HUES48 (cell line): ENCODE measurements around the gene EIF5.

Experiments used
- H3K27ac ChIP-seq: one replicate; pipeline ENCODE4 v1.7.0; 2013; ENCODE audit warnings: low read depth, low read length, inconsistent platforms
- H3K27me3 ChIP-seq: 2 replicates; pipeline ENCODE4 v1.6.1; 2013; ENCODE audit warnings: mild to moderate bottlenecking, low read length; ENCODE audit not compliant: control insufficient read depth, insufficient read depth
- H3K36me3 ChIP-seq: 2 replicates; pipeline ENCODE4 v1.6.1; 2013; ENCODE audit warnings: low read length; ENCODE audit not compliant: control insufficient read depth, insufficient read depth
- H3K4me1 ChIP-seq: 2 replicates; pipeline ENCODE4 v1.6.1; 2013; ENCODE audit warnings: mild to moderate bottlenecking, low read length; ENCODE audit not compliant: control insufficient read depth, insufficient read depth
- H3K4me3 ChIP-seq: 2 replicates; pipeline ENCODE4 v1.5.1; 2013; ENCODE audit warnings: mild to moderate bottlenecking, low read depth, low read length
- H3K9ac ChIP-seq: 2 replicates; pipeline ENCODE4 v1.6.1; 2013; ENCODE audit warnings: mild to moderate bottlenecking, low read depth, low read length, moderate library complexity
- H3K9me3 ChIP-seq: 2 replicates; pipeline ENCODE4 v1.6.1; 2013; ENCODE audit warnings: low read length; ENCODE audit not compliant: control insufficient read depth, insufficient read depth

The EIF5 gene

DNA sequence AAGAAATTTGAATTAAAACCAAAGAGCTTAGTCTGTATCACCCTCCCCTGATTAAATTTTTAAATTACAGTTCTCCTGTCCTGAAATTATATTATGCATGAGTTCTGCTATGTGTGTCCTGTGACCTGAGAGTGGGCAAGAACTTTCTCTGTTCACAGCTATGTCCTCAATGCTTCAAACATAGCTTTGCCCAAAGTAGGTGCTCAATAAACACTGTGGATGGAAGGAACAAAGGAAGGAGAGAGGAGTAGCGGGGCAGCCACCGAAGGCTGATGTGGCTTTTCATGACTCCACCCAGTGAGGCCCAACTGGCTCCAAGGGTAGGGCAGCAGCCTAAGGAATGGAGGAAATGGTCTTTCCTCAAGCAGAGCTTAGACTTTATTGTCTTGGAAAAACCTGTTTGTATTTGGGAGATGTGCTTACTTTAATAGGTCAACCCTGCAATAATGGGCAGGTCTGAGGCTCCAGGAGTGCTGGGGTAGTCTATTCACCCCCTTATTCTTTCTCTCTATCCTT is 43.5 kb downstream of the EIF5 start:
- no peak overlapping the region for H3K9ac ChIP-seq
- H3K27me3 ChIP-seq = no peaks in the 10 kb centered on the region
- no peak overlapping the region for H3K27ac ChIP-seq
- peaks cover 2% of the 10 kb centered on the region; the same call in 1 of the 2 replicates for H3K4me1 ChIP-seq
- H3K36me3 ChIP-seq = no peaks in the 10 kb centered on the region
- no peaks in the 10 kb centered on the region for H3K9me3 ChIP-seq
- H3K4me3 ChIP-seq = no peak overlapping the region

DNA sequence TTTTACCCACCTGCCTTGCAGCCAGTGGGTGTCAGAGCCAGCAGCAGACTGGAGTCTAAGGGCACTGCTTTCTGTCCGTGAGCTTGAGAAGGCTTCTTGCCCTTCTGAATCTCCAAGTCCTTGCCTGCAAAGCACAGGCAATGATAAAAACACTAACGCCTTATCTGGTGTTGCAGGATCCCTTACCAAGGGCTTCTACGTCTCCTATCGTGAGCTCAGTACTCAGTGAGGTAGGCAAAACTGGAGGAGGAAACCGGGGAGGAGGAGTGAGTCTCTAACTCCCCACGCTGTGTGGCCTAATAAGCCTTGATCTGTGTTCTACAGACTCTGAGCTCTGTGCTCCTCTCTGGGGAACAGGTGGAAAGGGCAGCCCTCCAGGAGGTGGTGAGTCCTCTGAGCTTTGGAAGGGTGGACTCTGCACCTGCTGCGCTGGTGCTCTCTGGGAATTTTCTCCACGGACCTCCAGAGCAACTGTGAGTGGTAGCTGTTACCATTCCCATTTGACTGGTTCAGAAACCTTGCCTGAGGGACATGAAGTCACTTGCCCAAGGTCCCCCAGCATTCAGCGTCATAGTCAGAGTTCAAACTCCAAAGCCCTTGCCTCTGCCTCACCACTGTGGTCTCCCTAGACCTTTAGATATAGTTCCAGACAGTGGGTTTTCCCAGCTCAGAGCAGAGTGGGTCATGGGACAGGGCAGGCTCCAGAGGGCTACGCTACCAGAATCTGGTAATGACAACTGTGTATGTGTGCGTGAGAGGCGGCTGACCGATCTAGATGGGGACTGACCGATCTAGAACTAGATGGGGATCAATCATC is 44.2 kb downstream of the EIF5 start:
- no peak overlapping the region for H3K9ac ChIP-seq

DNA sequence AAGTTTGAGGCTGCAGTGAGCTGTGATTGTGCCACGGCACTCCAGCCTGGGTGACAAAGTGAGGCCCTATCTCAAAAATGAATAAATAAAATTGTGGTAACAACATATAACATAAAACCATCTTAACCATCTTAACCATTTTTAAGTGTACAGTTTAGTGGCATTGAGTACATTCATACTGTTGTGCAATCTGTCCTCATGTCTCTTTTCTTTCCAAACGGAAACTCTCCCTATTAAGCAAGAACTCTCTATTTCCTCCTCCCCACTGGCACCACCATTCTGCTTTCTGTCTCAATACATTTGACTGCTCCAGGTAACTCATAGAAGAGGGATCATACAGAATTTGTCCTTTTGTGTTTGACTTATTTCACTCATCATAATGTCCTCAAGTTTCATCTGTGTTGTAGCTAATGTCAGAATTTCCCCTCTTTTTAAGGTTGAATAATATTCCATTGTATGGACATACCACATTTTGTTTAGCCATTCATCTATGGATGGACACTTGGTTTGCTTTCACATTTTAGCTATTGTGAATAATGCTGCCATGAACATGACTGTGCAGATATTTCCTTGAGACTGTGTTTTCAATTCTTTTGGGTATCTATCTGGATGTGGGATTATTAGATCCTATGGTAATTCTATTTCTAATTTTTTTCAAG is 46.8 kb downstream of the EIF5 start:
- peaks cover 6% of the 10 kb centered on the region; the same call in 1 of the 2 replicates for H3K4me1 ChIP-seq
- no peaks in the 10 kb centered on the region for H3K36me3 ChIP-seq
- H3K9ac ChIP-seq = no peak overlapping the region
- no peaks in the 10 kb centered on the region for H3K9me3 ChIP-seq
- H3K27ac ChIP-seq = no peak overlapping the region
- peaks cover 7% of the 10 kb centered on the region for H3K27me3 ChIP-seq
- H3K4me3 ChIP-seq = no peak overlapping the region

More for the DNA sequence above, 44.2 kb downstream of the EIF5 start:
- Histone ChIP-seq H3K4me3 (no peak overlapping the region), H3K9me3 (no peaks in the 10 kb centered on the region), H3K4me1 (no peaks in the 10 kb centered on the region), H3K36me3 (no peaks in the 10 kb centered on the region), H3K27me3 (no peaks in the 10 kb centered on the region), H3K27ac (no peak overlapping the region)

DNA sequence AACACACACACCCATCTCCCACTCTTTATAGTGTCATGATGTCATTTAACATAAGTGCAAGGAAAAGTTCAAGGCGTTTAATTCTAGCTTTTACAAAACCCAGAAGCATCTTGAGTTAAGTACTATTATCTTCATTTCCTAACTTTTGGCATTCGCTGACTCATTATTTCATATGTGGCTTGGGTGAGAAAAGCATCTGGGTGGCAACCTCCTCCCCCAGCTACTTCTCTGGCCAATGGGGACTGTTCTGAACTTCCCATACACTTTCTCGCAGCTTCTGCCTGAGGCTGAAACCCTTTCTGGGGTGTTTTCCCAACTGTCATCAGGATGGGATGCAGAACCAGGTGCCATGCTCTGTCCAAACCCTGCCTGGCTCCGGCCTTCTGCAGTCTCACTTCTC is 48.3 kb downstream of the EIF5 start:
- Histone ChIP-seq H3K36me3 (no peaks in the 10 kb centered on the region), H3K9ac (no peak overlapping the region), H3K4me3 (no peak overlapping the region), H3K4me1 (peaks cover 10% of the 10 kb centered on the region), H3K9me3 (no peaks in the 10 kb centered on the region), H3K27me3 (peaks cover 7% of the 10 kb centered on the region), H3K27ac (no peak overlapping the region)

DNA sequence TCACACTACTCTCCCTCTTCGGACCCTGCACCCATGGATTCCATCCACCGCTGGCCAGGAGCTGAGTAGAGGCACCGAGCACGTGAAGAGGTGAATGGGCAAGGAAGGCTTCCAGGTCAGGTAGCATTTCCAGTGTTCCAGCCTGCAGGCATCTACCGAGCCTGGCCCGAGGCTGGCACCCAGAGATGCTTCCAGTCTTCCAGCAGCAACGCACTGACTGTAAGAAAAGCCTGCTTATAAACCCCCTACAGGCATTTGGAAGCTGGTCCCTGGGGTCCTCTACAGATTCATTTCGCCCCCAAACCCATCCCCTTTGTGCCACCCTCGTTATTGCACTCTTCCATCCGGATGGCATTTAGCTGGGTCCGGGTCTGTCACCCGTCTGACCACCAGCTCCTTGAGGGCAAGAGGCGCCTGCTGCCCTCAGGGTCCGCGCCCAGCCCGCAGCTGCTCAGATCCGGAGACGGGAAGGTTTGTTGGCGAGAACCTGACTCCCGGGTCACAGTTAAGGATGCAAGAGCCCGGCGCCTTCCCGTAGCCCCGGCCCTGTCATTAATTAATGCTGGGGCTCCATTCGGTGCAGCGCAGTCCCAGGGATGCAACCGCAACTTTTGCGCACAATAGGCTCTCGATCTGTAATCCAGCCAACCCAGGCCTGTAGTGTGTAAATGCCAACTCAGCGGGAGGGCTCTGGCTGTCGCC is 50.6 kb downstream of the EIF5 start:
- H3K4me3 ChIP-seq = peak overlapping the region; percentile 97

DNA sequence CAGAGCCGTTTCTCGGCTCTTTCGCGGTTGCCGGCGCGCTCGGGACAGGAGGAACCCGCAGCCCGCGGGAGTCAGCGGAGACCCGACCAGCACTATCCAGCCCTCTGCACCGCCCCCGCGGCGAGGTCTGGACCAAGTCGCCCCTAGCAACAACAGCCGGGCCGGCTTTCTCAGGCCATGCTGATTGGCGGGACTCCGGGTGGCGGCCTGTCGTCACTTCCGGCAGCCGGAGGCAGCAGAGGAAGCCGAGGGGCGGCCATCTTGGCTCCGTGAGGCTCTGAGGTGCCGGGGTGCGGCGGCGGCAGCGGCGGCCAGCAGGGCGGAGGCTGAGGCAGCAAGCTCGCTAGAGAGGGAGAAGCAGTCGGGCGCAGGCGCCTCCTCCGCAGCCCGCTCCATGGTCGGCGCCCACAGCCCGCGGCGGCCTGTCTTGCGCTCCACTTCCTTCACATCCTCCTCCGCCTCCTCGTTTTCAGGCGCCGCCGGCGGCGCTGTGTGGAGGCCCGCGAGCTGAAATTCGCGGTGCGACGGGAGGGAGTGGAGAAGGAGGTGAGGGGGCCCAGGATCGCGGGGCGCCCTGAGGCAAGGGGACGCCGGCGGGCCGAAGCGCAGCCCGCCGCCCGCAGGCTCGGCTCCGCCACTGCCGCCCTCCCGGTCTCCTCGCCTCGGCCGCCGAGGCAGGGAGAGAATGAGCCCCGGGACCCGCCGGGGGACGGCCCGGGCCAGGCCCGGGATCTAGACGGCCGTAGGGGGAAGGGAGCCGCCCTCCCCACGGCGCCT is 51.3 kb downstream of the EIF5 start, which contains the start of gene MARK3:
TSS of gene MARK3 (plus strand) at position 264 of the 777 bp plus-strand sequence. CDS start 615 bp downstream, outside the sequence.
- Histone ChIP-seq H3K4me3 (peak within 1 kb of the TSS; percentile 97), H3K36me3 (no peaks in the 10 kb centered on the region), H3K4me1 (peaks cover 10% of the 10 kb centered on the region), H3K9ac (peak within 1 kb of the TSS; percentile 82), H3K9me3 (no peaks in the 10 kb centered on the region), H3K27ac (peak within 1 kb of the TSS; percentile 95), H3K27me3 (peaks cover 7% of the 10 kb centered on the region)

More for the DNA sequence above, 50.6 kb downstream of the EIF5 start:
- Histone ChIP-seq H3K9me3 (no peaks in the 10 kb centered on the region), H3K9ac (peak overlapping the region; percentile 22; the same call in 1 of the 2 replicates), H3K36me3 (no peaks in the 10 kb centered on the region), H3K4me1 (peaks cover 10% of the 10 kb centered on the region), H3K27ac (peak overlapping the region; percentile 95), H3K27me3 (peaks cover 7% of the 10 kb centered on the region)

DNA sequence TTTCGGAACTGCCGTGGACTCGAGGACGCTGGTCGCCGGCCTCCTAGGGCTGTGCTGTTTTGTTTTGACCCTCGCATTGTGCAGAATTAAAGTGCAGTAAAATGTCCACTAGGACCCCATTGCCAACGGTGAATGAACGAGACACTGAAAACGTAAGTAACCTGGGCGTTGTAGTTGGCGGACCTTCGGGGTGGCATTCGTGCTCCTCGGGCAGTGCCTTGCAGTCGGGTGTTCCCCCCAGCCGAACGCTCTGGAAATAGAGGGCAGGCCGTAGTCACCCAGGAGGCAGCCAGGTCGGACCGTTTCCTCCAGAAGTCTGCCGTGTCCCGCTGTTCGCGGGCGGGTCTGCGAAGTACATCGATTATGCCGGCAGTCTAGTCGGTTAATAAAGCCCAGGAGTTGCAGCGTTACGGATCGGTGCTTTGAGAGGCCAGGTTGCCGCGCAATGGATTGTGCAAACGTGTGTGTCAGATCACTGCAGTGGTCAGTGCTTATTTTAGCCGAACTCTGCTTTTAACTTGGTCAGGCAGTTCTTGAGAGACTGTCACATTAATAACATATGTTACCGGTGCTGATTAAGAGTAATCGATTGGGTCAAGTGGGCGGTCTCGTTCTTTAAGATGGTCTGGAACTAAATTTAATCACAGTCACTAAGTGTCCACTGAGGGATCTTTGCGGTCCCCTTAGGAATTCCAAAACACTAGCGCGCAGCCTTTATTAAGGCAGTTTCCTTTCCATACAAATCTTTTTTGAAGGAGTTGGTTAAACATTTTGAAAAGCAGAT is 52.1 kb downstream of the EIF5 start:
- Histone ChIP-seq H3K27ac (peak overlapping the region; percentile 95), H3K9ac (peak overlapping the region; percentile 82), H3K36me3 (no peaks in the 10 kb centered on the region), H3K27me3 (peaks cover 7% of the 10 kb centered on the region), H3K9me3 (no peaks in the 10 kb centered on the region), H3K4me3 (peak overlapping the region; percentile 97), H3K4me1 (peaks cover 10% of the 10 kb centered on the region)

DNA sequence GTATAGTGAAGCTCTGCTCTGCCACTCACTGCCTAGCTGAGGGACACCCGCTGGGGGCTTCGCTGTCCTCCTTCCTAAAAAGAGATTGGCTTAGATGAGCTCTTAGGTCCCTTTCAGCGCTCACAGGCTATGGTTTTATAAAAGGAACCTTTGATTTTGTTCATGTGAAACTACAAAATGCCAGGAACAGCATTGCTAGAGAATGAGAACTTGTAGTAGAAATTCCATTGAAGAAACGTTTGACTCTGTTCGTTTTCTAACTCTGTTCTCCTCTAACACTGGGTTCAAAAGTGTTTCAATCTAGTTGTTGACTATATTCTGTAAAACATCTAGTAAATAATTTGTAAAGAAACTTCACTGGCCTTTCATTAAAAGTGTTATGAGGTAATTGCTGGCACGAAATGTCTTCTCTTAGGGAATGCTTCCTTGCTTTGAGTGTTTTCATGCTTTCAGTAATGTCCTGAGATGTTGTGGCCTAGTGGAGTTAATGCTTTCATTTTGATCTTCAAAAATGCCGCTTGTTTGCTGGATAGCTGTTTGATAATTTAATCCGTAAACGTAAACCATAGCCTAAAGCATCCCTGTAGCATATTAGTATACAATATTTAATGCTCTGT is 52.8 kb downstream of the EIF5 start:
- H3K27me3 ChIP-seq = peaks cover 7% of the 10 kb centered on the region
- peaks cover 10% of the 10 kb centered on the region for H3K4me1 ChIP-seq
- no peak overlapping the region for H3K9ac ChIP-seq
- no peaks in the 10 kb centered on the region for H3K9me3 ChIP-seq
- H3K36me3 ChIP-seq = no peaks in the 10 kb centered on the region
- H3K4me3 ChIP-seq = peak overlapping the region; percentile 97
- H3K27ac ChIP-seq = no peak overlapping the region

DNA sequence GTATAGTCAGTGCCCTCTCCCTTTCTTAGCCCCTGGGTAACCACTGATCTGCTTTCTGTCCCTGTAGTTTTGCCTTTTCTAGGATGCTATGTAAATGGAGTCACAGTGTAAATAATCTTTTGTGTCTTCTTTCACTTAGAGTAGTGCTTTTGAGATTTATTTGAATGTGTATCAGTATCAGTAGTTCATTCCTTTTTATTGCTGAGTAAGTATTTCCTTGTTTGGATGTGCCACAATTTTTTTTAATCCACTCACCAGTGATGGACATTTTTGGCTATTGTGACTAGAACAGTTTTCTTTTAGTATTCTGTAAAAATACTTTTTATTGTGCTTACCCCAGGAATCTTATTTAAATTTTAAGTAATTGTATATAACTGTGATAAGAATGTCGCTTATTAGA is 54.6 kb downstream of the EIF5 start:
- H3K9me3 ChIP-seq = no peaks in the 10 kb centered on the region
- H3K36me3 ChIP-seq = no peaks in the 10 kb centered on the region
- no peak overlapping the region for H3K4me3 ChIP-seq
- peaks cover 7% of the 10 kb centered on the region for H3K27me3 ChIP-seq
- peaks cover 10% of the 10 kb centered on the region for H3K4me1 ChIP-seq
- no peak overlapping the region for H3K9ac ChIP-seq
- H3K27ac ChIP-seq = no peak overlapping the region
